Measurements from ENCODE around the gene EML1. TPM values are rescaled to one million over a fixed set of nuclear protein-coding genes. Genes with fewer than 3 reads are reported as not detected.
A peak's percentile ranks its signal among the peaks of the same experiment; 100 is the strongest.

EML1 gene
- total and polyA plus RNA-seq, 2 experiments from 2014 or later = 16.6 to 16.9 TPM

DNA sequence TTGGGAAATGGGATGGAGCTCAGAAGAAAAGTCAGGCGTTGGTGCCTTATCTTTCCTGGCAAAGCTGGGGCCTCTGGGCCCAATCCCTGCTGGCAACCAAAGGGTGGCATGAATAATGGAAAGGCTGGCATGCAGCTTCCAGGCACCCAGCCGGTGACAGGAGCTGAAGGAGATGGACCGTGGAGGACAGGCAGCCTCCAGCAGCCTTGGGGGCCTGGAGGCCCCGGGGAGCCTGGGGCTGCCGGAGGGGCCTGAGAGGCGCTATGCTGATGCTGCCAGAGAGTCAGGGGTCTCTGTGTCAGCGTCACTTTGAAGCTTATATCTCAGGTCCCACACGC is 38.2 kb upstream of the EML1 start:
- Histone ChIP-seq H3K36me3 (no peaks in the 10 kb centered on the region), H3K4me1 (ENCODE audit: low read depth) (peaks cover 11% of the 10 kb centered on the region), H3K4me3 (no peak overlapping the region), H3K27ac (no peak overlapping the region), H3K9me3 (ENCODE audit: low read depth) (no peaks in the 10 kb centered on the region), H3K27me3 (peaks cover 78% of the 10 kb centered on the region)
- no peak for DNase-seq (ENCODE audit: low read depth in 1 of 2, low spot score in 1 of 2)
- TF ChIP-seq, protein P1, sequence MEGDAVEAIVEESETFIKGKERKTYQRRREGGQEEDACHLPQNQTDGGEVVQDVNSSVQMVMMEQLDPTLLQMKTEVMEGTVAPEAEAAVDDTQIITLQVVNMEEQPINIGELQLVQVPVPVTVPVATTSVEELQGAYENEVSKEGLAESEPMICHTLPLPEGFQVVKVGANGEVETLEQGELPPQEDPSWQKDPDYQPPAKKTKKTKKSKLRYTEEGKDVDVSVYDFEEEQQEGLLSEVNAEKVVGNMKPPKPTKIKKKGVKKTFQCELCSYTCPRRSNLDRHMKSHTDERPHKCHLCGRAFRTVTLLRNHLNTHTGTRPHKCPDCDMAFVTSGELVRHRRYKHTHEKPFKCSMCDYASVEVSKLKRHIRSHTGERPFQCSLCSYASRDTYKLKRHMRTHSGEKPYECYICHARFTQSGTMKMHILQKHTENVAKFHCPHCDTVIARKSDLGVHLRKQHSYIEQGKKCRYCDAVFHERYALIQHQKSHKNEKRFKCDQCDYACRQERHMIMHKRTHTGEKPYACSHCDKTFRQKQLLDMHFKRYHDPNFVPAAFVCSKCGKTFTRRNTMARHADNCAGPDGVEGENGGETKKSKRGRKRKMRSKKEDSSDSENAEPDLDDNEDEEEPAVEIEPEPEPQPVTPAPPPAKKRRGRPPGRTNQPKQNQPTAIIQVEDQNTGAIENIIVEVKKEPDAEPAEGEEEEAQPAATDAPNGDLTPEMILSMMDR (IDR thresholded peaks at IDR 0.05; ENCODE audit: low read depth, low read length) = no peak

DNA sequence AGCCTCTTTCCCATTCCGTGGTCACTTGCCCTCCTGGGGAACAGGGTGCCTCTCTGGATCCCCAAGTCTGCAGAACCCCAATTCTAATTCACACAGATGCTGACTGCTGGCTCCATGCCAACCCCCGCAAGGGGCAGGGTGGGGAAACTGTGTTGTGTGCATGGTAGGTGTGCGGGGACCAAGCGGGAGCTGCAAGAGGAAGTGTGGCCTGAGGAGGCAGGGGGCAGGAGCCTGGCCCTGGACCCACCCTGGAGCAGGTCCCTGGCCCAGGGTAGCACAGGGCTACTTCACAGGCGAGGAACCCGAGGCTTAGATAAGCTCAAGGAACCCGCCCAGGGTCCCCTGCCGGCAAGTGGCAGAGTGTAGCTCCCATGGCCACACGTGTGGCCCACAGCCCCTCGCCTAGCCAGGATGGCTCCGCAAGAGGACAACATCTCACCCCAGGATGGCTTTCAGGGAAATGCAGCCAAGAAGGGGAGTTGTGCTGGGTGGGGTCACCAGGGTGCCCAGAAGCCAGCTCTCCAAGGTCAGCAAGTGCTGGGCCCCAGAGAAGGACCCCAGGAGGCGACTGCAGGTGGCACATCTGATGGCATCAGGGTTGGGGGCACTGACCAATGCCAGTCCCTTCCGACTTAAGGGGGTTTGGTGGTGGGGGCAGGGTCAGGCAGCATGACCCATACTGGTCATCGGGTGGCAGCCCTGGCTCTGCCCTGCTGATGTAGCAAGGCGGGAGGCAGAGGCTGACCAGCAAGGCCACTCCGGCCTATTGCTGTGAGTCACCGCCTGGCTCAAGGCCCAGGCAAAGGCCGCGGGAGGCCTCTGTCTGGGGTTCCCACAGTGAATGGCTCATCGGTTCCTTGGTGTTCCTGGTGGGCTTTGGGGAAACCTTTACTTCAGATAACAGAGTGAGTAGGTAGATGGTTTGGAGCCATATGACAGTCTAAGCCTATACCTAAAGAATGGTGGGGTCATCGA is 37.3 kb upstream of the EML1 start:
- TF ChIP-seq, protein P1 (IDR thresholded peaks at IDR 0.05; ENCODE audit: low read depth, low read length) = no peak
- peak in 1 of 2 donors; percentile 92 for DNase-seq (ENCODE audit: low read depth in 1 of 2, low spot score in 1 of 2)
- H3K27me3 ChIP-seq = peaks cover 81% of the 10 kb centered on the region
- H3K9me3 ChIP-seq (ENCODE audit: low read depth) = no peaks in the 10 kb centered on the region
- peaks cover 11% of the 10 kb centered on the region for H3K4me1 ChIP-seq (ENCODE audit: low read depth)
- no peak overlapping the region for H3K4me3 ChIP-seq
- H3K27ac ChIP-seq = no peak overlapping the region
- no peaks in the 10 kb centered on the region for H3K36me3 ChIP-seq

DNA sequence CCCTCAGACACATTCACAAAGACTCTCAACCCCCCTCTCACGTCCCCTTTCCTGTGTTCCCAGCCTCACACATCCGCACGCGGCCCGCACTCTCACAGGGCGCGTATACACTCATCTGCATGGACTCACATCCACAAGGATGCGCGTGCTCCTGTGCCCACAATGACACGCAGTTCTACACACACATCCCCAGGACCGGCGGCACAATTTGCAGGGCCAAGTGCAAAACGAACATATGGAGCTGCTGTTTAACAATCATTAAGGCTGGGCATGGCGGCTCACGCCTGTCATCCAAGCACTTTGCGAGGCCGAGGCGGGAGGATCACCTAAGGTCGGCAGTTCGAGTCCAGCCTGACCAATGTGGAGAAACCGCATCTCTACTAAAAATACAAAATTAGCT is 36.4 kb upstream of the EML1 start:
- Histone ChIP-seq H3K27me3 (peaks cover 81% of the 10 kb centered on the region), H3K4me3 (no peak overlapping the region), H3K9me3 (ENCODE audit: low read depth) (no peaks in the 10 kb centered on the region), H3K36me3 (no peaks in the 10 kb centered on the region), H3K4me1 (ENCODE audit: low read depth) (peaks cover 11% of the 10 kb centered on the region), H3K27ac (no peak overlapping the region)
- TF ChIP-seq, protein P1 (IDR thresholded peaks at IDR 0.05; ENCODE audit: low read depth, low read length) = no peak
- no peak for DNase-seq (ENCODE audit: low read depth in 1 of 2, low spot score in 1 of 2)

DNA sequence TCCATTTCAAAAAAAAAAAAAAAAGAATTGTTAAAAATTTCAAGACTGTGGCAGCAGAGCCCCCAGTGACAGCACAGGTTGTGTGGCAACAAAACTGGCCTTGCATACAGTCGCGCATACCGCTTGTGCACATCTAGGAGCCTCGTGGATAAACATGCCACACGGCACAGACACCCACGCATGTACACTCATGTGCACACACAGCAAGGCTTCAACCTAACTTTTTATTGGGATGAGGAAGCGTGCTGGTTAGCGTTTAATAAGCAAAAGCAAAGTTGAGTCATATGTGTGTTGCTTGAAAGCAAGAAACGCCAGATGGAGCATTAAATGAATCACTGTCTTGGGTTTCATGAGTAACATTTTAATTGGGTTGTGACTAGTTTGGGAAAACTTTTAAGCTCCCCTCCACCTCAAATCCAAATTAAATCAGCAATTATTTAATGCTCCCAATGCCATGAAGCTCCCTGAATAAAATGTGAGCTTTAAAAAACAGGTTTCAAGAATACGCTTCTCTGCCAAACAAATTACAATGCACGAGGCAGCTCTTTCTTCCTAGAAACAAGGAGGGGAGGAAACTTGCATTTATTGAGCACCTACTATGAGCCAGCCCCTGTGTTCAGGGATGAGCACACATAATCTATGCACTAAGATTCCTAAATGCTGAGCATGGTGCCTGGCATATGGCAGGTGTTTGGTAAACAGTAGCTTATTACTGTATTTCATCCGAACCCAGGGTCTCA is 35.7 kb upstream of the EML1 start:
- Histone ChIP-seq H3K4me1 (ENCODE audit: low read depth) (peaks cover 11% of the 10 kb centered on the region), H3K9me3 (ENCODE audit: low read depth) (no peaks in the 10 kb centered on the region), H3K27me3 (peaks cover 81% of the 10 kb centered on the region), H3K27ac (no peak overlapping the region), H3K36me3 (no peaks in the 10 kb centered on the region), H3K4me3 (no peak overlapping the region)
- TF ChIP-seq, protein P1 (IDR thresholded peaks at IDR 0.05; ENCODE audit: low read depth, low read length) = no peak
- DNase-seq (ENCODE audit: low read depth in 1 of 2, low spot score in 1 of 2) = peak in 1 of 2 donors; percentile 71

DNA sequence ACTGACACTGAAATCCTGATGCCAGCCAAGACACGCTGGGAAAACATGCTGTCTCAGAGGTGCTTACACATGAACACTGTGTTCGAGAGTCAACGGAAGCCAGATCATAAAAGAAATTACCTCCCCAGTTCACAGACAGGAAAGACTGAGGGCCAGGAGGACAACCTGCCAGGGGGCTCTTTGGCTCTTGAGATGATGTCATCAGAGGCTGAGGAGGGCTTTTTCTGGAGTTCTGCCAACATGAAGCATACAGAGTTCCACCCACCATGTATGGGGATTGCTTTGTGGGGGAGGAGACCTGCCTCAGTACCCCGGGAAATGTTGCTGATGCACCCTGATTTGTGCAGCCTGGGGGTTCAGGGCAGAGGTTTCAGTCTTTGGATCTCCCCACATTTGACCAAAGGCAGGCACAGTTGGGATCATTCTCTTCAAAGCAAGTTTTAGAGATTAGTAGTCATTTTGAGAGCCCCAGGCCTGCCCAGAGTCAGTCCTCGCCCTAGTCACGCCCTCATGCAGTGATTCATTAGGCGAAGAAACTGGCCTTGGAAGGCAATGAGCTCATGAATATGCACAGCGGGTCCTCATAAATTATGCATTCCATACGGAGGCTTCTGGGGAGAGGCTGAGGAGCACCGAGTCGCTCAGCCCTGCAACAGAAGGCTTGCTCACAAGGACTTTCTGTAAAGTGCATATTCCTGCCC is 34.9 kb upstream of the EML1 start:
- no peak overlapping the region for H3K27ac ChIP-seq
- no peaks in the 10 kb centered on the region for H3K9me3 ChIP-seq (ENCODE audit: low read depth)
- H3K36me3 ChIP-seq = no peaks in the 10 kb centered on the region
- H3K4me3 ChIP-seq = no peak overlapping the region
- TF ChIP-seq, protein P1 (IDR thresholded peaks at IDR 0.05; ENCODE audit: low read depth, low read length) = no peak
- DNase-seq (ENCODE audit: low read depth in 1 of 2, low spot score in 1 of 2) = peak in 1 of 2 donors; percentile 69
- peaks cover 82% of the 10 kb centered on the region for H3K27me3 ChIP-seq
- H3K4me1 ChIP-seq (ENCODE audit: low read depth) = peaks cover 11% of the 10 kb centered on the region
